Endothelial cell (in vitro differentiated cells): Measurements from ENCODE around the gene ELN. TPM values are rescaled to one million over a fixed set of nuclear protein-coding genes. Genes with fewer than 3 reads are reported as not detected.
A peak's percentile ranks its signal among the peaks of the same experiment; 100 is the strongest.

Experiments used
- DNase-seq: peaks from one replicate; pipeline ENCODE4 v3.0.0; 2021; ENCODE audit warnings: low spot score
- H3K27ac Mint-ChIP-seq: one replicate; pipeline ENCODE4 v1.8.0; 2021; ENCODE audit warnings: mixed read lengths, inconsistent platforms; ENCODE audit not compliant: unreplicated experiment
- H3K27me3 Mint-ChIP-seq: one replicate; pipeline ENCODE4 v1.8.0; 2021; ENCODE audit warnings: mild to moderate bottlenecking, moderate library complexity, mixed read lengths, inconsistent platforms; ENCODE audit not compliant: unreplicated experiment
- H3K36me3 Mint-ChIP-seq: one replicate; pipeline ENCODE4 v1.8.0; 2021; ENCODE audit warnings: mild to moderate bottlenecking, low read depth, mixed read lengths, inconsistent platforms; ENCODE audit not compliant: unreplicated experiment
- H3K4me1 Mint-ChIP-seq: one replicate; pipeline ENCODE4 v1.8.0; 2021; ENCODE audit warnings: mild to moderate bottlenecking, mixed read lengths, inconsistent platforms; ENCODE audit not compliant: unreplicated experiment
- H3K4me3 Mint-ChIP-seq: one replicate; pipeline ENCODE4 v1.8.0; 2021; ENCODE audit warnings: mild to moderate bottlenecking, mixed read lengths, inconsistent platforms; ENCODE audit not compliant: unreplicated experiment
- H3K9me3 Mint-ChIP-seq: one replicate; pipeline ENCODE4 v1.8.0; 2021; ENCODE audit warnings: mixed read lengths, inconsistent platforms; ENCODE audit not compliant: unreplicated experiment
- CTCF ChIP-seq: fragments of 200-600 bp; sonication (generic); IDR thresholded peaks from one replicate; pipeline ENCODE4 v1.5.0; 2021; ENCODE audit warnings: antibody characterized with exemption; ENCODE audit not compliant: unreplicated experiment
- total RNA-seq: library from RNA; stranded (reverse); fragmentation: NEBNext Ultra II Directional; extraction: Animal tissue kit (Norgen Biotek cat#: 25700); gene quantifications from one replicate; pipeline ENCODE4 v1.2.1, GENCODE V29; 2021; ENCODE audit not compliant: unreplicated experiment

ELN gene
- total RNA-seq, 1 donor from 2014 or later: 44.8 TPM

- no peaks in the 10 kb centered on the region for H3K4me1 Mint-ChIP-seq
- H3K9me3 Mint-ChIP-seq: no peaks in the 10 kb centered on the region
- DNase-seq: peak; percentile 15
- H3K27ac Mint-ChIP-seq: no peak overlapping the region
- peaks cover 7% of the 10 kb centered on the region for H3K27me3 Mint-ChIP-seq
- H3K36me3 Mint-ChIP-seq: peaks cover 11% of the 10 kb centered on the region
- TF ChIP-seq CTCF: no peak
- H3K4me3 Mint-ChIP-seq: no peak overlapping the region
Observed at GRCh38 chr7:74115326-74115725, 87.4 kb downstream of the ELN start.

GRCh38 chr7:74116356-74116755 lies 88.4 kb downstream of the ELN start:
- Mint-ChIP-seq H3K36me3 (peaks cover 10% of the 10 kb centered on the region), H3K9me3 (no peaks in the 10 kb centered on the region), H3K27me3 (peaks cover 8% of the 10 kb centered on the region), H3K4me3 (no peak overlapping the region), H3K4me1 (no peaks in the 10 kb centered on the region), H3K27ac (no peak overlapping the region)
- no peak for TF ChIP-seq CTCF
- no peak for DNase-seq

Other genes starting within 250 kb of the ELN start
- 1.6 TPM for gene CLDN4, start 197.2 kb upstream of the ELN start, total RNA-seq
- gene METTL27, start 185.7 kb upstream of the ELN start, total RNA-seq: 6.1 TPM
- not detected for gene TMEM270, start 167.0 kb upstream of the ELN start, total RNA-seq
- 51.0 TPM for gene LIMK1, start 55.6 kb downstream of the ELN start, total RNA-seq
- 274 TPM for gene EIF4H, start 146.2 kb downstream of the ELN start, total RNA-seq
- 0.64 TPM for gene LAT2, start 181.8 kb downstream of the ELN start, total RNA-seq
- 38.8 TPM for gene RFC2, start 226.2 kb downstream of the ELN start, total RNA-seq